Lower lobe of right lung (tissue), 2 donors: ENCODE results near the gene LRRN1. TPM values are rescaled to one million over a fixed set of nuclear protein-coding genes. Genes with fewer than 3 reads are reported as not detected.
A peak's percentile ranks its signal among the peaks of the same experiment; 100 is the strongest.

Experiments
- ATAC-seq, 2 donors: fragments of 200-7000 bp; cut with Tn5 transposase; one replicate each; pipeline ENCODE4 v1.9.1; 2020 to 2022; ENCODE audit warnings: mild to moderate bottlenecking in 2 of 2, moderate library complexity in 2 of 2
- DNase-seq: peaks from one replicate; pipeline ENCODE4 v3.0.0-alpha.2; 2020
- H3K27ac ChIP-seq: fragments of 200-600 bp; one replicate; pipeline ENCODE4 v1.8.0; 2022
- H3K27me3 ChIP-seq: fragments of 200-600 bp; one replicate; pipeline ENCODE4 v1.8.0; 2022; ENCODE audit warnings: low read depth
- H3K36me3 ChIP-seq: fragments of 200-600 bp; one replicate; pipeline ENCODE4 v1.8.0; 2022; ENCODE audit warnings: mild to moderate bottlenecking
- H3K4me1 ChIP-seq: fragments of 200-600 bp; one replicate; pipeline ENCODE4 v1.8.0; 2022
- H3K4me3 ChIP-seq: fragments of 200-600 bp; one replicate; pipeline ENCODE4 v1.8.0; 2022; ENCODE audit warnings: mild to moderate bottlenecking
- H3K9me3 ChIP-seq: fragments of 200-600 bp; one replicate; pipeline ENCODE4 v1.8.0; 2022
- CTCF ChIP-seq: fragments of 200-600 bp; IDR thresholded peaks from one replicate; pipeline ENCODE4 v1.8.0; 2022; ENCODE audit warnings: antibody characterized with exemption, mild to moderate bottlenecking
- intact Hi-C: fragments of 100-400 bp; cut with DNase I; formaldehyde crosslinking; loops from one replicate; pipeline ENCODE4 v1.11.0; 2022
- long read RNA-seq: library from polyadenylated mRNA; unstranded; transcript quantifications from one replicate; pipeline ENCODE4 v2.0.0, GENCODE V29; 2021
- total RNA-seq: library from RNA; stranded (reverse); fragmentation: NEBNext Ultra II Directional; extraction: Animal tissue kit (Norgen Biotek cat#: 25700); gene quantifications from one replicate; pipeline ENCODE4 v1.2.1, GENCODE V29; 2021
- donor health status: DM: no; HTN: yes; CAD: no; lungs with severe emphysema.

The LRRN1 gene
- total RNA-seq, result 2.0 TPM
- long read RNA-seq, partial matches to known transcripts, result 0 of 3 reads
- long read RNA-seq, other reads (novel, unspliced or antisense), result 2 of 3 reads

- Histone ChIP-seq H3K4me3 (peak within 1 kb of the TSS; percentile 58), H3K27me3 (peaks cover 27% of the 10 kb centered on the region), H3K4me1 (peaks cover 15% of the 10 kb centered on the region), H3K27ac (peak within 1 kb of the TSS; percentile 24), H3K9me3 (no peaks in the 10 kb centered on the region), H3K36me3 (no peaks in the 10 kb centered on the region)
- intact Hi-C loops, result no loop called here
- no peak for TF ChIP-seq CTCF
- DNase-seq (peak; percentile 72), ATAC-seq (peak; percentile 87 to 88)
Observed at GRCh38 chr3:3799173-3800079, at the start of gene LRRN1. TSS of gene LRRN1 (plus strand) at chr3:3799431. CDS start at chr3:3844642, 45,211 bp downstream.

- H3K36me3 ChIP-seq, result no peaks in the 10 kb centered on the region
- intact Hi-C loops, result no loop called here
- DNase-seq, result no peak
- H3K4me1 ChIP-seq, result no peaks in the 10 kb centered on the region
- H3K27me3 ChIP-seq, result no peaks in the 10 kb centered on the region
- no peak overlapping the region for H3K4me3 ChIP-seq
- no peak for TF ChIP-seq CTCF
- H3K27ac ChIP-seq, result no peak overlapping the region
- H3K9me3 ChIP-seq, result no peaks in the 10 kb centered on the region
- ATAC-seq, result no peak
Observed at GRCh38 chr3:3753416-3753815, 45.8 kb upstream of the LRRN1 start.

- no peak for DNase-seq
- no peak for TF ChIP-seq CTCF
- no peak for ATAC-seq
- intact Hi-C loops, result no loop called here
- H3K4me1 ChIP-seq, result no peaks in the 10 kb centered on the region
- H3K27ac ChIP-seq, result no peak overlapping the region
- no peaks in the 10 kb centered on the region for H3K36me3 ChIP-seq
- no peak overlapping the region for H3K4me3 ChIP-seq
- H3K9me3 ChIP-seq, result no peaks in the 10 kb centered on the region
- no peaks in the 10 kb centered on the region for H3K27me3 ChIP-seq
Observed at GRCh38 chr3:3765661-3766060, 33.6 kb upstream of the LRRN1 start.

GRCh38 chr3:3766140-3766539 lies 33.1 kb upstream of the LRRN1 start:
- intact Hi-C loops, result no loop called here
- no peak for ATAC-seq
- Histone ChIP-seq H3K27me3 (no peaks in the 10 kb centered on the region), H3K4me1 (no peaks in the 10 kb centered on the region), H3K9me3 (no peaks in the 10 kb centered on the region), H3K4me3 (no peak overlapping the region), H3K36me3 (no peaks in the 10 kb centered on the region), H3K27ac (no peak overlapping the region)
- TF ChIP-seq CTCF, result no peak
- DNase-seq, result no peak

- TF ChIP-seq CTCF, result no peak
- Histone ChIP-seq H3K4me3 (no peak overlapping the region), H3K27me3 (no peaks in the 10 kb centered on the region), H3K9me3 (peaks cover 8% of the 10 kb centered on the region), H3K27ac (no peak overlapping the region), H3K4me1 (no peaks in the 10 kb centered on the region), H3K36me3 (no peaks in the 10 kb centered on the region)
- intact Hi-C loops, result no loop called here
- DNase-seq (no peak), ATAC-seq (no peak)
Observed at GRCh38 chr3:3771094-3771493, 28.1 kb upstream of the LRRN1 start.
